TTC549 (cell line): ENCODE measurements around the gene CASTOR2.
"Not testable (repeated sequence)": the region's sequence is repeated elsewhere in the genome, so short reads cannot be mapped to it uniquely, and the experiment has no call there.

Source experiments
- FAIRE-seq: peaks from 2 replicates; lab custom pipeline; 2012; peaks lifted over from hg19 to GRCh38; lab: Jason Lieb, UNC

Gene CASTOR2

GRCh38 chr7:74964511-74965119 is at the start of gene CASTOR2:
TSS of gene CASTOR2 (plus strand) at chr7:74964705. CDS start at chr7:74964986, 281 bp downstream.
- not testable (repeated sequence) for FAIRE-seq

GRCh38 chr7:74922321-74922890 is 42.1 kb upstream of the CASTOR2 start:
- FAIRE-seq, result not testable (repeated sequence)

GRCh38 chr7:74923644-74924043 is 40.9 kb upstream of the CASTOR2 start:
- FAIRE-seq, result not testable (repeated sequence)

- FAIRE-seq, result not testable (repeated sequence)
Measured at GRCh38 chr7:74926968-74927367, 37.5 kb upstream of the CASTOR2 start.

GRCh38 chr7:74931563-74932328 is 32.8 kb upstream of the CASTOR2 start:
- not testable (repeated sequence) for FAIRE-seq

GRCh38 chr7:74939429-74939828 is 25.1 kb upstream of the CASTOR2 start:
- FAIRE-seq, result not testable (repeated sequence)

- not testable (repeated sequence) for FAIRE-seq
Measured at GRCh38 chr7:74941302-74942069, 23.0 kb upstream of the CASTOR2 start.

- not testable (repeated sequence) for FAIRE-seq
Measured at GRCh38 chr7:74943923-74944322, 20.6 kb upstream of the CASTOR2 start.

GRCh38 chr7:74947741-74948140 is 16.8 kb upstream of the CASTOR2 start:
- not testable (repeated sequence) for FAIRE-seq

GRCh38 chr7:74953774-74954173 is 10.7 kb upstream of the CASTOR2 start:
- not testable (repeated sequence) for FAIRE-seq

- FAIRE-seq, result not testable (repeated sequence)
Measured at GRCh38 chr7:74958328-74958727, 6.2 kb upstream of the CASTOR2 start.

- FAIRE-seq, result not testable (repeated sequence)
Measured at GRCh38 chr7:74963704-74964510, 598 bp upstream of the CASTOR2 start.

GRCh38 chr7:74966208-74966854 is 1.8 kb downstream of the CASTOR2 start:
- FAIRE-seq, result not testable (repeated sequence)

GRCh38 chr7:74966909-74967308 is 2.4 kb downstream of the CASTOR2 start:
- not testable (repeated sequence) for FAIRE-seq

GRCh38 chr7:74971431-74971830 is 6.9 kb downstream of the CASTOR2 start:
- FAIRE-seq, result not testable (repeated sequence)

- not testable (repeated sequence) for FAIRE-seq
Measured at GRCh38 chr7:74972377-74972776, 7.9 kb downstream of the CASTOR2 start.

- FAIRE-seq, result not testable (repeated sequence)
Measured at GRCh38 chr7:74975959-74976358, 11.5 kb downstream of the CASTOR2 start.

GRCh38 chr7:74977523-74977922 is 13.0 kb downstream of the CASTOR2 start:
- FAIRE-seq, result not testable (repeated sequence)

GRCh38 chr7:74988436-74988835 is 23.9 kb downstream of the CASTOR2 start:
- FAIRE-seq, result not testable (repeated sequence)

GRCh38 chr7:74993121-74993520 is 28.6 kb downstream of the CASTOR2 start:
- FAIRE-seq, result no peak
